ENCODE measurements around the gene GRK4. TPM values are rescaled to one million over a fixed set of nuclear protein-coding genes. Genes with fewer than 3 reads are reported as not detected.

Gene GRK4
- total and polyA plus RNA-seq, 2 of the 8 experiments (the other 6 are each of a cell fraction or from before 2014, with no cell fraction given), result 0.77 to 1.8 TPM

DNA sequence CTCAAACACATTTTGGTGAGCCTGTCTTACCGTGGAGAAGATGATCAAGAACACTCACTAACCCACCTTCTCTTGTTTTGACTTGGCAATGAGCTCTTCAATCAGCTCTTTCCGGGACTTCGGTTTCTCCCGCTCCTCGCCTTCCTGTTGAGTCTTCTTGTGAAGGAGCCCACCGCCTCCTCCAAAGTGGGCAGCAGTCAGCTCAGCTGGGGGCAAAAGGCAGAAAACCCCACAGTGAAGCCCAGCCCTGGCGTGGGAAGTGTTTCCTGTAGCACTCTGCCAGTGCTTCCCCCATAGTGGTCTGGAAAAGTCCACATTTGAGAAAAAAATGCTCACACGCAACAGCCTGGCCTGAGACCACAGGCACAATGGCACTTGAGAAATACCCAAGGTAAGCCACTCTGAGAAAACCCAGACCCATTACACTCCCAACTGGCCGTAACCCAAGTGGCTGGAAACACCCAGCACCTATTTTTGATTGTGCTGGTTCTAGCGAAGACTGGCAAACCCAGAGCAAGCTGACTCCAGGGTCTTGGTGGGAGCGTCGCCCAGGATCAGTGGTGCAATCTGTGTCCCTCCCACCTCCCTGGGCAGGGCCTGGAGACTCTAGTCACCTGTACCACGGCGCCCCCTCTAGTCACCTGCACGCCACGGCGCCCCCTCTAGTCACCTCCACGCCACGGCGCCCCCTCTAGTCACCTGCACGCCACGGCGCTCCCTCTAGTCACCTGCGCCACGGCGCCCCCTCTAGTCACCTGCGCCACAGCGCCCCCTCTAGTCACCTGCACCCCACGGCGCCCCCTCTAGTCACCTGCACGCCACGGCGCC is 8.8 kb upstream of the GRK4 start (continued):
- TF ChIP-seq CHD7 (IDR thresholded peaks at IDR 0.05; ENCODE audit: insufficient replicate concordance, low read length) (no peak), NANOG (IDR thresholded peaks at IDR 0.05; ENCODE audit: insufficient read depth, low read depth, low read length, poor library complexity, severe bottlenecking) (no peak), TCF12 (IDR thresholded peaks at IDR 0.05; ENCODE audit: low read depth, low read length) (peak; percentile 67; the same call in 1 of the 2 replicates), SUZ12 (IDR thresholded peaks at IDR 0.05; ENCODE audit: low read length) (no peak), CREB1 (IDR thresholded peaks at IDR 0.05) (peak; percentile 61; the same call in 1 of the 2 replicates), HDAC2 (IDR thresholded peaks at IDR 0.05; ENCODE audit: borderline replicate concordance in 1 of 2, low read depth in 2 of 2, low read length in 2 of 2) (no peak), KDM4A (IDR thresholded peaks at IDR 0.05; ENCODE audit: low read depth, low read length, severe bottlenecking) (no peak), CTBP2 (IDR thresholded peaks at IDR 0.05; ENCODE audit: borderline replicate concordance, insufficient read depth, insufficient read length, low read length) (peak; percentile 79), SIX5 (IDR thresholded peaks at IDR 0.05; ENCODE audit: low read depth, low read length) (no peak)
